Fibroblast of pulmonary artery (primary cell): ENCODE results near the gene EFHC1.

Experiments used
- DNase-seq: peaks from one replicate; pipeline ENCODE4 v3.0.0-alpha.2; 2010; ENCODE audit warnings: low read depth
- H3K4me3 ChIP-seq: replicated peaks from 2 replicates; pipeline ENCODE4 v1.5.1; 2011; ENCODE audit warnings: low read depth, mild to moderate bottlenecking, control low read depth, low read length, moderate library complexity
- TF ChIP-seq, protein P1 (sequence below): IDR thresholded peaks from 2 replicates; pipeline ENCODE4 v1.5.1; 2011; ENCODE audit warnings: mild to moderate bottlenecking, control low read depth, low read length, inconsistent platforms; ENCODE audit errors: missing control alignments

EFHC1 gene

DNA sequence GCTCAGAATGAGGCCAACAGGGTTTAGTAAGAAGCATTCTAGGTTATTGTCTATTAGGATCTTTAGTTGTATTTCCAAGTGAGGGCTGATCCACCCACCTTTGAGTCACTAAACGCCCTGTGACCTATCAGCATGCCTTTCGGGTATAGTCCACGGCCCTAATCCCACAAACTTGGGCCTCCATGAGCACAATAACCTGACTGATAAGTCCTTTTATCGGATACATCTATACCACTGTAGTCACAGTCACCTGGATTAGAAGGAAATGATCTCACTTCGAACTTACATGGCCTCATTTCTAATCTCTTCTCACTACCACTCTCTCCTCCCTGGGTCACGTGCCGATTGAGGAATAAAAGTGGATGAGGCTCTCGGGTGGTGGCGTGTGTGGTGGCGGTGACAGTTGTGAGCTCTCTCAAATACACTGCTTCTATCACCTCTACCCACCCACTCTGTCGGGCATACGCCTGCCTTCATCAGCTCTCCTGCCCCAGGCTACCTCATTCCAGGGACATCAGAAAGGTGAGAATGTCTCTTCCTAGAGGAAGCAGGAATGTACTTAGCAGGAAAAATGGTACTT is 91.5 kb downstream of the EFHC1 start:
- no peak overlapping the region for H3K4me3 ChIP-seq
- TF ChIP-seq, protein P1, sequence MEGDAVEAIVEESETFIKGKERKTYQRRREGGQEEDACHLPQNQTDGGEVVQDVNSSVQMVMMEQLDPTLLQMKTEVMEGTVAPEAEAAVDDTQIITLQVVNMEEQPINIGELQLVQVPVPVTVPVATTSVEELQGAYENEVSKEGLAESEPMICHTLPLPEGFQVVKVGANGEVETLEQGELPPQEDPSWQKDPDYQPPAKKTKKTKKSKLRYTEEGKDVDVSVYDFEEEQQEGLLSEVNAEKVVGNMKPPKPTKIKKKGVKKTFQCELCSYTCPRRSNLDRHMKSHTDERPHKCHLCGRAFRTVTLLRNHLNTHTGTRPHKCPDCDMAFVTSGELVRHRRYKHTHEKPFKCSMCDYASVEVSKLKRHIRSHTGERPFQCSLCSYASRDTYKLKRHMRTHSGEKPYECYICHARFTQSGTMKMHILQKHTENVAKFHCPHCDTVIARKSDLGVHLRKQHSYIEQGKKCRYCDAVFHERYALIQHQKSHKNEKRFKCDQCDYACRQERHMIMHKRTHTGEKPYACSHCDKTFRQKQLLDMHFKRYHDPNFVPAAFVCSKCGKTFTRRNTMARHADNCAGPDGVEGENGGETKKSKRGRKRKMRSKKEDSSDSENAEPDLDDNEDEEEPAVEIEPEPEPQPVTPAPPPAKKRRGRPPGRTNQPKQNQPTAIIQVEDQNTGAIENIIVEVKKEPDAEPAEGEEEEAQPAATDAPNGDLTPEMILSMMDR: no peak
- DNase-seq: no peak

DNA sequence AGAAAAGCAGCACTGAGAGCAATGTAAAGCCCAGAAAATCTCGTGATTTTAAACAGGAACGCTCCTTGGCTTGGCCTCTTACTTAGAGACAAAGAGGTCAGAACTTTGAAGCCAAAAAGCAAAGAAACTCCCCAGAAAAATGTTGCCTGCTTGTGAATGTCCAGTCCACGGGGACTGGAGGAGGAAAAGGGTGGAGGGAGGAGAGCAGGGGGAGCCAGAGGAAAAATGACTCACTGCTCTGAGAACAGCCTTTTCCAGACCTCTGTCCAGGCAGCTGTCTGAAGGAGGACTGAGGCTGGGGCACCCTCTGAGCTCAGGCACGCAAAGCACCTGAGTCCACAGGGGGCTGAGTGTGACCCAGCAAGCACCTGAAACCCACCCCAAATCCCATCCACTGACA is 92.1 kb downstream of the EFHC1 start:
- no peak overlapping the region for H3K4me3 ChIP-seq
- DNase-seq: peak; percentile 92
- TF ChIP-seq, protein P1: no peak

DNA sequence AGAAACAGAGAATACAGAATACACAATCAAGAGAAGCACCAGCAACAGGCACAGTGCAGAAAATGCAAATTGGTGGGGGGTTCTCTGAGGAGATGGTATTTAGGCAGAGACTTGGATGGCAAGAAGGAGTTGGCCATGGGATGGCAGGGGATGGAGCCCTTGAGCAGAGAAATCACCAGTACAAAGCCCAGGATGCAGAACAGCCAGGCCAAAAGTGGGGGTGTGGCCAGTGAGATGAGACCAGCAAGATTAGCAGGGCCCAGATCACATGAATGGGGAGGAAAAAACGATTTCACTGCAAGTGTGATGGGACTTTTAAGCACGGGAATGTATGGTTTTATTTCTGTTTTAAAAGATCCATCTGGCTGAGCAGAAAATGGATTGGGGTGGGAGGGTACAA is 93.3 kb downstream of the EFHC1 start:
- no peak overlapping the region for H3K4me3 ChIP-seq
- TF ChIP-seq, protein P1: no peak
- DNase-seq: no peak

DNA sequence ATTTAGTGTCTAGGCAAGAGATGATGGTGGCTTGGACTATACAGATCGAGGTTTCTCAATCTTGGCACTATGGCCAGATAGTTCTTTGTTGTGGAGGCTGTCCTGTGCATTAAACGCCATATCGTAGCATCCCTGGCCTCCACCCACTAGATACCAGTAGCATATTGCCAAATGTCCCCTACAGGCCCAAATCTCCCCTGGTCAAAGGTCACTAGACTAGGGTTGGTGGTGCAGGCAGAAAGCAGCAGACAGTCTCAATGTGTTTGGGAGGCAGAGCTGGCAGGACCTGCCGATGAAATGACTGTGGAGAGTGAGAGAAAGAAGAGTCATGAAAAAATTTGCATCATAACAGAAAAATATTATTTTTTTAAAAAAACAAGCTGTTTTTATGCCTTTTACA is 93.8 kb downstream of the EFHC1 start:
- no peak for DNase-seq
- TF ChIP-seq, protein P1: no peak
- no peak overlapping the region for H3K4me3 ChIP-seq

DNA sequence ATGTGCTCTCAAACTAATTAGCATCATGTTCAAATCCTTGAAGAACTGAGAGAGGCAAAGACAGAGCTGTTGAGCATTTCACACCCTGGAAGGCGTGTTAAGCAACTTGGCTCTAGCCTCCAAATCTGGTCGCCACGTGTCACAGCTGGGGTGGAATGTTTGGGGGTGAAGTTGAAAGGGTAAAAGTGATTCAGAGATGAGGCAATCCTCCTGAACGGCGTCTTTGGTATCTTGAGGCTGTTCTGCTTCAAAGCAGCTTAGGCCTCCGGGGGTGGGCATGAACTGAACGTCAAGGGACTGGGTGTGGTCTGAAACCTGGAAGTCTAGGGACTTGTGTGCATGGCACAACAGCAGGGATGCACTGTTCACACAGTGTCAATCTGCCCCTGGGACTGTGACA is 94.4 kb downstream of the EFHC1 start:
- no peak overlapping the region for H3K4me3 ChIP-seq
- TF ChIP-seq, protein P1: no peak
- DNase-seq: peak; percentile 78

DNA sequence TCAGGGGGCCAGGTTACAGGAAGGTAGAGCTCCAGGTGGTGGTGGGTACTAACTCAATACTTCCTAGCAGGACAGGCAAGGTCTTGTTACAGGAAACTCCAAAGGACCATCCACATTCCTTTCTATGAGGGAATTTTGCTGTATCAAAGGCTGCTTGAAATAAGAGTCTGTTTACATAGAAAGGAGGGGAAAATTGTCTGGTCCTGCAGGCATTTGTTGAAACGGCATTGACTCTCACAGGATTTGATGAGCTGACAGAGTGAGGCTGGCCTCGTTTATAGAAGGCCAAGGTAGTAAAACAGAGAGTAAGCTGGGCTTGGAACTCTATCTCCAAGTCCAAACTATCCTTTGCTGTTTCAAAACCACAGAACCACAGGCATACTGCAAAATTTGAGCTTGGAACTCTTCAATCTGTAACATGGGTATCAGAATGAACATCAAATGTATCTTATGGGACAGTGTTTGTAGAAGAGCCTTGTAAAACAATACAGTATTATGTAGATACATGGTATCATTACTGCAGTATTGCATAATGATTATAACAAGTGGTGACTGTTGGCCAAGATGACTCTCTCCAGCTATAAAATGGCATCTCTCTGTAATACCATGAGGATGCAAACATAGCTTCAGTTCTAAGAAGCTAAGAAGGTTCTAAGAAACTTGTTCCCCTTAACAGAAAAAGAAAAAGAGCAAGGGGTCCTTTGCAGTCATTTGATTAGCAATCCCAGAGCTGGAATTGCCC is 95.2 kb downstream of the EFHC1 start:
- no peak overlapping the region for H3K4me3 ChIP-seq
- TF ChIP-seq, protein P1: no peak
- DNase-seq: no peak

DNA sequence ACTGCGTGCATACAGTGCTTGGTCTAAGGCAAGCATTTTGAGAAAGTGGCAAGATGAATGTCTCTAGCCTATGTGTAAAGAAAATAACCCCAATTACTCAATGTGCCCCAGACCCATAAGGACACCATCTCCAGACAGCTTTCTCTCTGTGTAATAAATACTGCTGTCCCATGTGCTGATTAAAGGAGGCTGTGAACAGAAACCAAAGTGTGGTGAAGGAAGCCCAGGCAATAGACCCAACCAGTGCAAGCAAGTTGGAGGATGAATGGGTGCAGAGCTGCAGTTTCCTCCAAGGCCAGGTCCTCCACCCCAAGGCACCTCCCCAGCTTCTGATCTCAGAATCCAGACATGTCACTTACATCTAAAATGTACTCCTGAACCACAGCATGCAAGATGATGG is 96.1 kb downstream of the EFHC1 start:
- H3K4me3 ChIP-seq: no peak overlapping the region
- DNase-seq: no peak
- TF ChIP-seq, protein P1: no peak
